K562 (cell line): ENCODE measurements around the gene CD300LB. TPM values are rescaled to one million over a fixed set of nuclear protein-coding genes. Genes with fewer than 3 reads are reported as not detected.
A peak's percentile ranks its signal among the peaks of the same experiment; 100 is the strongest.

Source experiments
- ATAC-seq: fragments of 200-7000 bp; cut with Tn5 transposase; 3 replicates; pipeline ENCODE4 v1.9.1; 2020; ENCODE audit warnings: moderate library complexity
- BruUV-seq: library from RNA; stranded (reverse); fragments of 400-500 nt; replicated peaks from 2 replicates; lab custom pipeline; 2021; lab: Mats Ljungman, UMichigan
- CTCF ChIA-PET: fragments of 300-600 bp; formaldehyde crosslinking; extraction: SDS; loops from one replicate; lab custom pipeline; 2021; ENCODE audit warnings: low intra/inter-chr PET ratio; lab: Yijun Ruan, JAX
- POLR2A ChIA-PET: fragments of 300-600, 350-650 bp; sonication (Branson Sonifier 250); formaldehyde crosslinking; extraction: SDS; loops from one replicate; lab custom pipeline; 2021; ENCODE audit warnings: antibody characterized with exemption, inconsistent platforms; lab: Yijun Ruan, JAX
- DNase-seq, 4 experiments: peaks; one replicate each; pipeline versions ENCODE4 v3.0.0 to v3.0.0-alpha.2; 2011 to 2018; ENCODE audit warnings: low spot score in 3 of 4, mixed read lengths in 3 of 4; ENCODE audit errors: extremely low read depth in 1 of 4
- FAIRE-seq: peaks from 2 replicates; lab custom pipeline; 2011; peaks lifted over from hg19 to GRCh38; lab: Jason Lieb, UNC
- H2AFZ ChIP-seq: 2 replicates; pipeline ENCODE4 v1.6.0; 2011; ENCODE audit warnings: low read depth, low read length, control low read depth, inconsistent platforms
- H3K27ac ChIP-seq: fragments of 200-600 bp; 3 replicates; pipeline ENCODE4 v1.8.0; 2011; ENCODE audit warnings: low read depth, mild to moderate bottlenecking, control low read depth, inconsistent platforms, low read length, moderate library complexity, mixed read lengths; ENCODE audit errors: extremely low read depth
- H3K27me3 ChIP-seq, 2 experiments: fragments of 300-600 bp in 1 of 2; 2 replicates in 1 of 2; 3 replicates in 1 of 2; pipeline versions ENCODE4 v1.6.0 to v1.8.0; 2011; ENCODE audit warnings: inconsistent platforms in 2 of 2, low read length in 2 of 2, mild to moderate bottlenecking in 1 of 2, mixed read lengths in 1 of 2, moderate library complexity in 1 of 2; ENCODE audit not compliant: control insufficient read depth in 2 of 2, insufficient read depth in 2 of 2
- H3K36me3 ChIP-seq: fragments of 300-600 bp; 3 replicates; pipeline ENCODE4 v1.8.0; 2011; ENCODE audit warnings: mild to moderate bottlenecking, low read length, inconsistent platforms; ENCODE audit not compliant: control insufficient read depth, insufficient read depth
- H3K4me1 ChIP-seq, 2 experiments: fragments of 200-600 bp in 1 of 2; replicated peaks in 1 of 2; 2 replicates in 1 of 2; 3 replicates in 1 of 2; pipeline versions ENCODE4 v1.5.1 to v1.8.0; 2011; ENCODE audit warnings: inconsistent platforms in 2 of 2, low read length in 2 of 2, mild to moderate bottlenecking in 1 of 2, mixed read lengths in 1 of 2, moderate library complexity in 1 of 2; ENCODE audit not compliant: control insufficient read depth in 2 of 2, insufficient read depth in 2 of 2
- H3K4me2 ChIP-seq: 2 replicates; pipeline ENCODE4 v1.6.1; 2011; ENCODE audit warnings: low read length, control low read depth, inconsistent platforms, mixed read lengths; ENCODE audit not compliant: insufficient read depth
- H3K4me3 ChIP-seq: fragments of 200-600 bp; sonication (generic), shearing (Covaris generic); 2 replicates; pipeline ENCODE4 v1.5.1; 2016; ENCODE audit warnings: control low read depth, inconsistent platforms
- H3K79me2 ChIP-seq: fragments of 200-600 bp; 3 replicates; pipeline ENCODE4 v1.8.0; 2011; ENCODE audit warnings: low read length, inconsistent platforms; ENCODE audit not compliant: control insufficient read depth, insufficient read depth
- H3K9ac ChIP-seq, 2 experiments: 2 replicates each; pipeline versions ENCODE4 v1.6.0 to v1.6.1; 2011; ENCODE audit warnings: low read depth in 2 of 2, low read length in 2 of 2, control low read depth in 1 of 2, inconsistent platforms in 1 of 2, mild to moderate bottlenecking in 1 of 2, mixed read lengths in 1 of 2; ENCODE audit not compliant: insufficient read depth in 1 of 2
- H3K9me1 ChIP-seq: one replicate; pipeline ENCODE4 v1.6.0; 2011; ENCODE audit warnings: inconsistent platforms, mild to moderate bottlenecking, low read length, moderate library complexity; ENCODE audit not compliant: control insufficient read depth, insufficient read depth
- H3K9me3 ChIP-seq: replicated peaks from 2 replicates; pipeline ENCODE4 v1.5.1; 2011; ENCODE audit warnings: low read depth, low read length, inconsistent platforms; ENCODE audit not compliant: control insufficient read depth, insufficient read depth
- H4K20me1 ChIP-seq: replicated peaks from 2 replicates; pipeline ENCODE4 v1.6.1; 2011; ENCODE audit warnings: low read length, inconsistent platforms, mixed read lengths; ENCODE audit not compliant: control insufficient read depth, insufficient read depth
- AFF1 ChIP-seq, 2 experiments: fragments of 450-650 bp; IDR thresholded peaks; 2 replicates each; pipeline ENCODE4 v1.6.1; 2018; ENCODE audit warnings: mild to moderate bottlenecking in 2 of 2, low read depth in 1 of 2; ENCODE audit not compliant: partially characterized antibody in 2 of 2
- GABPB1 ChIP-seq: sonication (generic); formaldehyde crosslinking; IDR thresholded peaks from 2 replicates; pipeline ENCODE4 v1.8.0; 2022; ENCODE audit warnings: mild to moderate bottlenecking, missing genetic modification reagents
- GTF2F1 ChIP-seq: IDR thresholded peaks from 2 replicates; pipeline ENCODE4 v1.6.1; 2011; ENCODE audit warnings: low read depth, low read length, improper control_type of control experiment
- IRF9 ChIP-seq: fragments of 450-650 bp; IDR thresholded peaks from 2 replicates; pipeline ENCODE4 v1.6.1; 2016; ENCODE audit warnings: missing biosample characterization, missing genetic modification characterization
- PHF20 ChIP-seq: fragments of 450-650 bp; IDR thresholded peaks from 2 replicates; pipeline ENCODE4 v1.6.1; 2018; ENCODE audit not compliant: partially characterized antibody
- TEAD4 ChIP-seq, 2 experiments: sonication (generic) in 1 of 2; formaldehyde crosslinking in 1 of 2; IDR thresholded peaks; 2 replicates each; pipeline versions ENCODE4 v1.6.1 to v1.8.0; 2012 to 2022; ENCODE audit warnings: borderline replicate concordance in 1 of 2, inconsistent platforms in 1 of 2, low read length in 1 of 2, mild to moderate bottlenecking in 1 of 2, missing genetic modification reagents in 1 of 2
- USF1 ChIP-seq: sonication (generic); formaldehyde crosslinking; IDR thresholded peaks from 2 replicates; pipeline ENCODE4 v1.9.0; 2022; ENCODE audit warnings: mild to moderate bottlenecking, missing genetic modification reagents
- ZNF639 ChIP-seq, 2 experiments: fragments of 200-800 bp in 1 of 2; sonication (Bioruptor generic) in 1 of 2; sonication (generic) in 1 of 2; formaldehyde crosslinking in 1 of 2; IDR thresholded peaks in 1 of 2; conservative IDR thresholded peaks in 1 of 2; 2 replicates each; pipeline versions ENCODE4 v1.5.0 to v1.6.1; 2016 to 2020; ENCODE audit warnings: missing compliant biosample characterization in 1 of 2, missing genetic modification characterization in 1 of 2, missing genetic modification reagents in 1 of 2
- WGBS: fragments of 100-300 bp; shearing (Covaris generic); methylation state at CpG from one replicate; pipeline ENCODE4 v1.1.6; 2016; ENCODE audit warnings: low coverage, mixed read lengths; ENCODE audit not compliant: insufficient coverage; ENCODE audit errors: missing lambda C conversion rate; 5-methylcytosine and 5-hydroxymethylcytosine counted together
- in situ Hi-C: fragments of 300-500 bp; cut with MboI; formaldehyde crosslinking; loops from 4 replicates; pipeline ENCODE4 v1.15.0; 2018; ENCODE audit warnings: inconsistent platforms, mixed read lengths
- intact Hi-C: fragments of 100-400 bp; cut with micrococcal nuclease; formaldehyde crosslinking; loops from 2 replicates; pipeline ENCODE4 v1.14.2; 2022
- polyA plus RNA-seq, 8 experiments: library from polyadenylated mRNA; depleted of rRNA in 4 of 8; stranded (reverse) in 5 of 8; unstranded in 3 of 8; fragments of >200 nt; fragmentation: Nextera tagmentation in 2 of 8; fragmentation: Illumina TruSeq in 1 of 8; extraction: Ambion mirVana in 2 of 8; extraction: Trizol in 1 of 8; gene quantifications; 2 replicates each; pipeline versions ENCODE4 v1.2.1 to v1.2.3, GENCODE V29; 2011 to 2014; ENCODE audit warnings: inconsistent platforms in 1 of 8, missing spikeins in 1 of 8
- total RNA-seq, 7 experiments: library from RNA; depleted of rRNA in 6 of 7; stranded (reverse); fragments of >200 nt in 6 of 7; fragmentation: Illumina TruSeq in 2 of 7; extraction: Trizol in 2 of 7; gene quantifications; 2 replicates each; pipeline versions ENCODE4 v1.2.1 to v1.2.3, GENCODE V29; 2011 to 2021; ENCODE audit warnings: low replicate concordance in 1 of 7

Gene CD300LB
- total and polyA plus RNA-seq, 9 of the 15 experiments (the other 6 are each of a cell fraction or from before 2014, with no cell fraction given): not detected

- peak; percentile 38 to 99 for TF ChIP-seq AFF1 (IDR thresholded peaks at IDR 0.05; ENCODE audit: low read depth in 1 of 2, partially characterized antibody in 2 of 2)
Measured at GRCh38 chr17:74514632-74515334, 16.5 kb downstream of the CD300LB start (continued).

GRCh38 chr17:74513987-74514631 is 17.2 kb downstream of the CD300LB start:
- Histone ChIP-seq H3K4me1 (no peaks in the 10 kb centered on the region), H3K79me2 (no peaks in the 10 kb centered on the region), H3K9ac (no peak overlapping the region), H3K4me3 (no peak overlapping the region), H4K20me1 (no peaks in the 10 kb centered on the region), H2AFZ (no peak overlapping the region), H3K27me3 (no peaks in the 10 kb centered on the region), H3K9me3 (peaks cover 13% of the 10 kb centered on the region), H3K4me2 (no peak overlapping the region), H3K27ac (peak overlapping the region; percentile 74; the same call in 2 of the 3 replicates), H3K9me1 (no peaks in the 10 kb centered on the region), H3K36me3 (no peaks in the 10 kb centered on the region; the same call in 2 of the 3 replicates)
- 0% methylated on average over 1 of the region's 3 CpGs for WGBS
- BruUV-seq: no TSS peak
- in situ Hi-C loops (no loop called here), intact Hi-C loops (no loop called here)
- no peak for ATAC-seq
- peak; percentile 68 for FAIRE-seq
- CTCF ChIA-PET: interaction anchor here (0.6 kb wide), 1 partner anchor 276 kb away, joined by 3 read pairs; no protein-coding TSS in a partner anchor
- DNase-seq: peak; percentile 5 to 35 (median 24)
- POLR2A ChIA-PET: no interaction called here
- TF ChIP-seq PHF20: peak; percentile 41
- peak; percentile 61; the same call in 1 of the 2 replicates for TF ChIP-seq TEAD4 (IDR thresholded peaks at IDR 0.05; ENCODE audit: low read length)
- no peak for TF ChIP-seq TEAD4 (CRISPR knock-in tag; IDR thresholded peaks at IDR 0.05; ENCODE audit: borderline replicate concordance)
- TF ChIP-seq IRF9 (tag): no peak
- peak; percentile 82 for TF ChIP-seq GABPB1
- TF ChIP-seq ZNF639 (CRISPR knock-in tag; conservative IDR thresholded peaks at IDR 0.05 in 1 of 2, IDR thresholded peaks at IDR 0.05 in 1 of 2): peak in 1 of 2 experiments; percentile 91; a peak in 2 of 4 replicates
- TF ChIP-seq GTF2F1: no peak
- TF ChIP-seq USF1 (CRISPR knock-in tag): peak; percentile 96
